ENCODE results near the gene SFXN2. TPM values are rescaled to one million over a fixed set of nuclear protein-coding genes. Genes with fewer than 3 reads are reported as not detected.

SFXN2 gene
- total RNA-seq, 4 donors from 2014 or later = 0.20 to 5.0 (median 0.76) TPM

DNA sequence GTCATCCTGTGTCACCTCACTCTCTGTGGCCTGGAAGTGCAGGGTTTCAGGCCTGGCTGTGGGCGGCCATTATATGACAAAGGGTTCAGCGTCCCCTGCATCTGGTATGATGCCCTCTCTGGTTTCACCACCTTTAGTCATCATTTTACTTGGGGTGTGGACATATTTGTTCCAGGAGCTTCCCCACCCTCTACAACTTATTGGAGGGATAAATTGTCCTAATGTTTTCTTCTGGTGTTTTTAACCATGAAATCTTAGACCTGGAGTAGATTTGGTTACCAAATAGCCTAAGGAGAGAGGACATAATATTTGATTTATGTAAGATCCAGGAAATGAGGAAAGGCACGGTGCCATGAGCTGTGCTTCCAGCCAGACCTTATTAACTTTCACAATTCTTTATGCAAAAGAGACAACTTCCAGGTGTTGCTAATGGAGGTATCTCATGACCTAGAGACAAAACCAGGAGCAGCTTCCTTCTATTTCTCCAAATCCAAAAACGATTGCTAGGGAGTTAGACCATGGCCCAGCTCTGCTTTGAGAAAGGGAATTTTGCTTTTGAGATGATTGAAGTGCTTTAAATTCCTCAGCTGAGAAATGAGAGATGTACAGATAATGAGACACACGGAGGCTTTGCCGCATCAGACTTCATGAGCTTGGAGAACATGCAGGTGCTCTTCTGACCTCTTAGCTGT, 50.2 kb downstream of the SFXN2 start:
- in situ Hi-C loops (cut with MboI; ENCODE audit: low sequenced_read_pairs in 4 of 4) (no loop called here), intact Hi-C loops (cut with DNase I; ENCODE audit: low total_unique reads) (no loop called here)
- ATAC-seq = peak in 1 of 2 donors; percentile 51
- H3K4me3 ChIP-seq = no peak overlapping the region
- peak overlapping the region in 2 of 4 donors; percentile 17 to 38 for H3K27ac ChIP-seq
- H3K36me3 ChIP-seq = no peaks in the 10 kb centered on the region
- no peak for TF ChIP-seq POLR2A (IDR thresholded peaks at IDR 0.05)
- TF ChIP-seq, protein P1, sequence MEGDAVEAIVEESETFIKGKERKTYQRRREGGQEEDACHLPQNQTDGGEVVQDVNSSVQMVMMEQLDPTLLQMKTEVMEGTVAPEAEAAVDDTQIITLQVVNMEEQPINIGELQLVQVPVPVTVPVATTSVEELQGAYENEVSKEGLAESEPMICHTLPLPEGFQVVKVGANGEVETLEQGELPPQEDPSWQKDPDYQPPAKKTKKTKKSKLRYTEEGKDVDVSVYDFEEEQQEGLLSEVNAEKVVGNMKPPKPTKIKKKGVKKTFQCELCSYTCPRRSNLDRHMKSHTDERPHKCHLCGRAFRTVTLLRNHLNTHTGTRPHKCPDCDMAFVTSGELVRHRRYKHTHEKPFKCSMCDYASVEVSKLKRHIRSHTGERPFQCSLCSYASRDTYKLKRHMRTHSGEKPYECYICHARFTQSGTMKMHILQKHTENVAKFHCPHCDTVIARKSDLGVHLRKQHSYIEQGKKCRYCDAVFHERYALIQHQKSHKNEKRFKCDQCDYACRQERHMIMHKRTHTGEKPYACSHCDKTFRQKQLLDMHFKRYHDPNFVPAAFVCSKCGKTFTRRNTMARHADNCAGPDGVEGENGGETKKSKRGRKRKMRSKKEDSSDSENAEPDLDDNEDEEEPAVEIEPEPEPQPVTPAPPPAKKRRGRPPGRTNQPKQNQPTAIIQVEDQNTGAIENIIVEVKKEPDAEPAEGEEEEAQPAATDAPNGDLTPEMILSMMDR (IDR thresholded peaks at IDR 0.05 in 4 of 5, conservative IDR thresholded peaks at IDR 0.05 in 1 of 5) = no peak
- no peak for DNase-seq
- no peaks in the 10 kb centered on the region for H3K9me3 ChIP-seq
- peaks cover 16 to 42% of the 10 kb centered on the region in 2 donors for H3K4me1 ChIP-seq
- H3K27me3 ChIP-seq = no peaks in the 10 kb centered on the region

DNA sequence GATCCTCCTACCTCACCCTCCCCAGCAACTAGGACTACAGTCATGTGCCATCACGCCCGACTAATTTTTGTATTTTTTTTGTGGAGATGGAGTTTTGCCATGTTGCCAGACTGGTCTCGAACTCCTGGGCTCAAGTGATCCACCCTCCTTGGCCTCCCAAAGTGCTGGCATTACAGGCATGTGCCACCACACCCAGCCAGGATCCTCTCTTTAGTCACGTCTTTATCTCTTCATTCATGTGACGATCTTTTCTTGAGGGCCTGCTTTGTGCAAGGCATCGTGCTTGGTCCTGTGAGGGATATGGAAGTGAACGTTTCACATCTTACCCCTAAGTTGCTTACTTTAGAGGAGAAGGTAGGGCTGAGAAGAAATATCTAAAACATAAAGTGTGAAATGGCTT, 50.9 kb downstream of the SFXN2 start:
- DNase-seq (no peak), ATAC-seq (no peak)
- Histone ChIP-seq H3K27me3 (no peaks in the 10 kb centered on the region), H3K9me3 (no peaks in the 10 kb centered on the region), H3K36me3 (no peaks in the 10 kb centered on the region), H3K4me1 (peaks cover 22 to 49% of the 10 kb centered on the region in 2 donors), H3K27ac (no peak overlapping the region), H3K4me3 (no peak overlapping the region)
- TF ChIP-seq, protein P1 (IDR thresholded peaks at IDR 0.05 in 4 of 5, conservative IDR thresholded peaks at IDR 0.05 in 1 of 5) = no peak
- TF ChIP-seq POLR2A (IDR thresholded peaks at IDR 0.05) = no peak
- intact Hi-C loops (cut with DNase I; ENCODE audit: low total_unique reads) (no loop called here), in situ Hi-C loops (cut with MboI; ENCODE audit: low sequenced_read_pairs in 4 of 4) (no loop called here)

DNA sequence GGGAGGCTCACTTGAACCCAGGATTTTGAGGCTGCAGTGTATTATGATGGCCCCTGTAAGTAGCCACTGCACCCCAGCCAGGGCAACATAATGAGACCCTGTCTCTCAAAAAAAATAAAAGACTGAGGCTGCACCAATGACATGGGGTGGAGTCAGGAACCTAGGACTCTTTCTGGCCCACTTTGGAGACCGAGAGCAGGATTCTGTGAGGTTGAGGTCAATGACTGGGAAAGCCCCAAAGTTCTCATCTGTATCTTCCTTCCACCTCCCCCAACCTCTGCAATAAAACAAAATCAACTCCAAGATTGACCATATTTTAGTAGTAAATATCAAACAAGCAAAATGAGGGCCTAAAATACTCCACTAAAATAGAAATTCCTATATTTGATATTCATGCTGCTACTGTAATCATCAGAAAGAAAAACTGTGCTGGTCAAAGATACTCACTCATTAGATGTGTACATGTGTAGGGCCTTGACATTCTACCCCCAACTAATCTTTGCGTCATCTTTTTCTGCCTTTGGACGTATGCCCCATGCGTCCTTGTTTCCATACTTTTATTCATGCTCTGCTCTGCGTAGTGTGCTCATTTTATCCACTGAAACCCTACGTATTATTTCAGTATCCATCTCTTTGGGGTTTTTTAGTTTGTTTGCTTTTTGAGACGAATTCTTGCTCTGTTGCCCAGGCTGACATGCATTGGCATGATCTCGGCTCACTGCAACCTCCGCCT, 53.2 kb downstream of the SFXN2 start:
- no peak overlapping the region for H3K4me3 ChIP-seq
- no peaks in the 10 kb centered on the region for H3K27me3 ChIP-seq
- ATAC-seq (no peak), DNase-seq (no peak)
- intact Hi-C loops (cut with DNase I; ENCODE audit: low total_unique reads) = no loop called here
- H3K4me1 ChIP-seq = peaks cover 39 to 68% of the 10 kb centered on the region in 2 donors
- H3K27ac ChIP-seq = peak overlapping the region in 1 of 4 donors; percentile 14
- in situ Hi-C loops (cut with MboI; ENCODE audit: low sequenced_read_pairs in 4 of 4) = no loop called here
- TF ChIP-seq, protein P1 (IDR thresholded peaks at IDR 0.05 in 4 of 5, conservative IDR thresholded peaks at IDR 0.05 in 1 of 5) = no peak
- no peak for TF ChIP-seq POLR2A (IDR thresholded peaks at IDR 0.05)
- no peaks in the 10 kb centered on the region for H3K36me3 ChIP-seq
- H3K9me3 ChIP-seq = no peaks in the 10 kb centered on the region

DNA sequence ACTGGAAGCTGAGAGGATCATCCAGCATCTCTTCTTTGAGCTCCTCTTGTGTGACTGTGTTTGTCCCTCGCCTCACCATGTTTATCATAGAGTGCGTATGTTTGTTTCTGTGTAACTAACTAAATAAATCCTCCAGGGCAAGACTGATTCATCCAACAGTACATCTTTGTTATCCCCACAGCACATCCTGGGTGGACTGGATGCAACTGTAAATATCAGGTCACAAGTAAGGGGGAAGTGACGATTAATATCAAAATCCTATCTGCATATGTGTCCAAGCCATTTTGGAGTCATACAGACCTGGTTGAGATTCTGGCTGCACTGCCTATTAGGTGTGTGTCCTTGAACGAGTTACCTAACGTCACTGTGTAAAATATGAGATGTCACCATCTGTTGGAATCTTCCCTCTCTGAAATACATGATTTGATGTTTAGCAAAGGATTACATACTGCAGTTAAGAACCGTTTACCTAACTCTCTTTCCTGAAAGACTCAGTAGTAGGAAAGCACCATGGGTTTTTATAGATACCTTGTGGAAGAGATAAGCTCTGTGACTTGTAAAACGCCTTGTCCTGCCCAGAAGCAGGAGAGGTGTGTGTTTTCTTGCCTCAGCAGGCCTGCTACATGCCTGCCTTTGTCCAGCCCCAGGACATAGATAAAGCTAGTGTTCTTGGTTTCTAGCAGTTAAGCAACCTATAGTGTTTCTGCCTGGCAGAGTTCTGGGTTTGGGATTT, 55.1 kb downstream of the SFXN2 start:
- TF ChIP-seq, protein P1 (IDR thresholded peaks at IDR 0.05 in 4 of 5, conservative IDR thresholded peaks at IDR 0.05 in 1 of 5) = no peak
- TF ChIP-seq POLR2A (IDR thresholded peaks at IDR 0.05) = no peak
- Histone ChIP-seq H3K9me3 (no peaks in the 10 kb centered on the region), H3K27me3 (no peaks in the 10 kb centered on the region), H3K36me3 (no peaks in the 10 kb centered on the region), H3K27ac (peak overlapping the region; percentile 91 to 100 (median 96)), H3K4me3 (no peak overlapping the region), H3K4me1 (peaks cover 54 to 76% of the 10 kb centered on the region in 2 donors)
- no peak for DNase-seq
- intact Hi-C loops (cut with DNase I; ENCODE audit: low total_unique reads) = loop anchor here (2.0 to 10.0 kb wide), 2 partner anchors 17 to 265 kb away; partner anchors contain the start of genes ACTR1A and SUFU
- no peak for ATAC-seq
- in situ Hi-C loops (cut with MboI; ENCODE audit: low sequenced_read_pairs in 4 of 4) = no loop called here

Data from gastrocnemius medialis (tissue), 4 donors.